Cardiac muscle cell (in vitro differentiated cells and primary cell): ENCODE measurements around the gene SLITRK5. TPM values are rescaled to one million over a fixed set of nuclear protein-coding genes. Genes with fewer than 3 reads are reported as not detected.

ENCODE experiments used
- DNase-seq, 2 donors: peaks; one replicate each; pipeline versions ENCODE4 v3.0.0 to v3.0.0-alpha.2; 2010 to 2017; ENCODE audit warnings: low read depth in 1 of 2, low spot score in 1 of 2
- H3K27ac ChIP-seq: fragments of 200-600 bp; sonication (generic); 2 replicates; pipeline ENCODE4 v1.5.1; 2016
- H3K27me3 ChIP-seq: fragments of 200-600 bp; sonication (generic); 2 replicates; pipeline ENCODE4 v1.6.0; 2016; ENCODE audit warnings: control low read depth
- H3K36me3 ChIP-seq: fragments of 200-600 bp; sonication (generic); 2 replicates; pipeline ENCODE4 v1.5.1; 2016; ENCODE audit warnings: control low read depth
- H3K4me1 ChIP-seq: fragments of 200-600 bp; sonication (generic); 2 replicates; pipeline ENCODE4 v1.8.1; 2017; ENCODE audit warnings: low read depth, mild to moderate bottlenecking, mixed run types
- H3K4me3 ChIP-seq: fragments of 200-600 bp; sonication (generic); 2 replicates; pipeline ENCODE4 v1.5.1; 2016; ENCODE audit warnings: mild to moderate bottlenecking
- H3K9me3 ChIP-seq: fragments of 200-600 bp; sonication (generic); 2 replicates; pipeline ENCODE4 v1.5.1; 2017; ENCODE audit warnings: low read depth, mild to moderate bottlenecking, control low read depth
- polyA plus RNA-seq: library from polyadenylated mRNA; unstranded; fragments of >200 nt; fragmentation: Nextera tagmentation; extraction: Ambion mirVana; gene quantifications from 2 replicates; pipeline ENCODE4 v1.2.1, GENCODE V29; 2016
- total RNA-seq: library from RNA; depleted of rRNA; stranded (reverse); fragments of >200 nt; gene quantifications from 2 replicates; pipeline ENCODE4 v1.2.3, GENCODE V29; 2016
- TF ChIP-seq, protein P1 (sequence below): IDR thresholded peaks from 2 replicates; pipeline ENCODE4 v1.5.1; 2012; ENCODE audit warnings: low read depth, mild to moderate bottlenecking, low read length

SLITRK5 gene
- total and polyA plus RNA-seq, 2 experiments from 2014 or later, result 0.06 to 0.10 TPM

DNA sequence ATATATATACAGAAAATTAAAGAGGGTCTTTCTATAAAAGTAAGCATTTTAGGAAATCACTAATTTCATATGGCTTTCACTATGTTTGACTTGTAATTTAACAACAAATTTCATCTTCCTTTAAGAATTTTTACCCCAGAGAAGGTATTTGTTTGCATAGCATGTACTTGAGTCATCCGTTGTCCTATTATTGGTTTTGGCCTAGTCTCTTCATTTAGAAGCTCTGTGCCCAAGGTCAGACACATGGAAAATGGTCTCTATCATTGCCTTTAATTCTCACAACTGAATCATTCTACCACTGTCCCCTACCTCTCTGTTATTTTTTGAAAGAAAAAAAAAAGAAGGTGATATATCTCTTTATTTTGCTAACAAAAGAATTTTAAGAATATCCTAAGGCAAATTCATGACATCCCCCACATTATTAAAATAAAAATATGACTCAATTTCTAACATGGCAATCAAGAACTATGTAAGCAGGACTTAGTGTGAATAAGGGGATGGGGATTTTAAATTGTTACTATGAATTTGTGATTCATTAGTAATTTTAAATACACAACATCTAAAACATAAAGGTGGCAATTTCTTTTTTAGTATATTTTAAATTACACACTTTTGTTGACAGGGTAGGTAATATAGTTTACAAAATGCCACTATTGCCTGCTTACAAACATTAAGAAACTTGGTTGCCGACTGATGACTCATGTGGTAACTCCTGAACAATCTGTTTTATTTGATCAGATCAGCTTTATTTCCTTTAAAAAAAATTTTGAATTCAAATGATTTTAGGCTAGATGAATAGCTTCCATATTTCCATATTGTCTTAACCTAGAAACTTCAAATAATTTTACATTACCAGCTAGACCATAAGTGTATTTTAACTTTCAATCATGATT is 13.9 kb downstream of the SLITRK5 start:
- no peaks in the 10 kb centered on the region for H3K4me1 ChIP-seq
- H3K27me3 ChIP-seq, result peaks cover 7% of the 10 kb centered on the region

DNA sequence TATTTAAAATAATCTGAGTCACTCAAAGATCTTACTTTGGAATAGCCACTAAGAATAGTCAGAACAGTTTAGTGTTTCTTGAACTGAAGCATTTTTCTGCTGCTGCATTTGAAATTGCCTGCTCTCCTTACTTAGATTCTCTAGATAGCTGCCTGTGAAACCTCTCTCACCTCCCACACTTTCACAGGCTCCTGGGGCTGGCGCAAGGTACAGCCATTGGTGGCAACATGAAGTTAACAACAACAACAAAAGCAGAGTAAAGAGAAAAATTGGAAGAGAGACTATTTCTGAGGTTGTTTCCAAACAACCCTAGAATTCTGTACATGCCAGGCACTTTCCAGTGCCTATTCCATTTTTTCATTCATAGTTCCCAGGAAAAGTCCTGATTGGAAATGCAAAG is 25.3 kb downstream of the SLITRK5 start:
- no peak for DNase-seq
- Histone ChIP-seq H3K4me1 (no peaks in the 10 kb centered on the region), H3K27me3 (no peaks in the 10 kb centered on the region), H3K9me3 (no peaks in the 10 kb centered on the region), H3K36me3 (no peaks in the 10 kb centered on the region), H3K4me3 (no peak overlapping the region), H3K27ac (no peak overlapping the region)
- TF ChIP-seq, protein P1, sequence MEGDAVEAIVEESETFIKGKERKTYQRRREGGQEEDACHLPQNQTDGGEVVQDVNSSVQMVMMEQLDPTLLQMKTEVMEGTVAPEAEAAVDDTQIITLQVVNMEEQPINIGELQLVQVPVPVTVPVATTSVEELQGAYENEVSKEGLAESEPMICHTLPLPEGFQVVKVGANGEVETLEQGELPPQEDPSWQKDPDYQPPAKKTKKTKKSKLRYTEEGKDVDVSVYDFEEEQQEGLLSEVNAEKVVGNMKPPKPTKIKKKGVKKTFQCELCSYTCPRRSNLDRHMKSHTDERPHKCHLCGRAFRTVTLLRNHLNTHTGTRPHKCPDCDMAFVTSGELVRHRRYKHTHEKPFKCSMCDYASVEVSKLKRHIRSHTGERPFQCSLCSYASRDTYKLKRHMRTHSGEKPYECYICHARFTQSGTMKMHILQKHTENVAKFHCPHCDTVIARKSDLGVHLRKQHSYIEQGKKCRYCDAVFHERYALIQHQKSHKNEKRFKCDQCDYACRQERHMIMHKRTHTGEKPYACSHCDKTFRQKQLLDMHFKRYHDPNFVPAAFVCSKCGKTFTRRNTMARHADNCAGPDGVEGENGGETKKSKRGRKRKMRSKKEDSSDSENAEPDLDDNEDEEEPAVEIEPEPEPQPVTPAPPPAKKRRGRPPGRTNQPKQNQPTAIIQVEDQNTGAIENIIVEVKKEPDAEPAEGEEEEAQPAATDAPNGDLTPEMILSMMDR, result no peak

More for the DNA sequence above, 13.9 kb downstream of the SLITRK5 start:
- Histone ChIP-seq H3K9me3 (no peaks in the 10 kb centered on the region), H3K4me3 (no peak overlapping the region), H3K27ac (no peak overlapping the region), H3K36me3 (no peaks in the 10 kb centered on the region)
- no peak for DNase-seq
- TF ChIP-seq, protein P1, result no peak

DNA sequence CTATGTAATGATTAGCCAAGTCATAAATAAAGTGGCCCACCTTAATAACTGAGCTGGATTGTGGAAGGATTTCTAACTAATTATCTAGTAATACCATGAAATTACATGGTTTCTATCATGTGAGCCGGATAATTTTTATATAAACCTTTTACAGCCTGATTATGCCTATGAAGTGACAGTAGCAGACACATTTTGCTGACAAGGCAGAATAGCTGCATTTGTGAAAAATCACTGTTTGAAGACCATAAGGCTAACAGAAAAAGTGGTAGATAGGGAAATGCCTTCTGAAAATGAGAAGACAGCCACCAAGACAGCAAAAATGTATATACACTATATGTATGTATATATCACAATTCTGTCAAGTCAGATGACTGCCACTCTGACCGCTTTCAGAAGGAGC is 27.1 kb downstream of the SLITRK5 start:
- H3K4me1 ChIP-seq, result no peaks in the 10 kb centered on the region

DNA sequence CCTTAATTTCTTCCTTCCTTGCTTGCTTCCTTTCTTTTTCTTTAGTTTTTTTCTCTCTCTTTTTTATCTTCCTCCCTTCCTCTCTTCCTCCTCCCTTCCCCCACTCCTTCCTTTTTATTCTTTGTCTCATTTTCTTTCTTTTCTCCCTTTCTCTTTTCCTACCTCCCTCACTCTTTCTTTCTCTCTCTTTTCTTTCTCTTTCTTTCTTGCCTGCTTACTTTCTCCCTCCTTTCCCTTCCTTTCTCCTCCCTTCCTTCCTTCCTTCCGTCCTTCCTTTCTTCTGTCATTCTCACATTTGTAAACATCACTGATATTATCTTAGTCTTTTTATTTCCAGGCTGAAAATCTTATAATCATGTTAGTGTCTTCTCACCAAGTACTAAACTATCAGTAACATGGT is 38.8 kb downstream of the SLITRK5 start:
- Histone ChIP-seq H3K9me3 (no peaks in the 10 kb centered on the region), H3K27me3 (peaks cover 5% of the 10 kb centered on the region), H3K4me1 (no peaks in the 10 kb centered on the region), H3K27ac (no peak overlapping the region), H3K4me3 (no peak overlapping the region), H3K36me3 (no peaks in the 10 kb centered on the region)
- DNase-seq, result no peak
- TF ChIP-seq, protein P1, result no peak

More for the DNA sequence above, 27.1 kb downstream of the SLITRK5 start:
- H3K4me3 ChIP-seq, result no peak overlapping the region
- no peaks in the 10 kb centered on the region for H3K9me3 ChIP-seq
- no peaks in the 10 kb centered on the region for H3K36me3 ChIP-seq
- TF ChIP-seq, protein P1, result no peak
- no peaks in the 10 kb centered on the region for H3K27me3 ChIP-seq
- no peak overlapping the region for H3K27ac ChIP-seq
- no peak for DNase-seq

DNA sequence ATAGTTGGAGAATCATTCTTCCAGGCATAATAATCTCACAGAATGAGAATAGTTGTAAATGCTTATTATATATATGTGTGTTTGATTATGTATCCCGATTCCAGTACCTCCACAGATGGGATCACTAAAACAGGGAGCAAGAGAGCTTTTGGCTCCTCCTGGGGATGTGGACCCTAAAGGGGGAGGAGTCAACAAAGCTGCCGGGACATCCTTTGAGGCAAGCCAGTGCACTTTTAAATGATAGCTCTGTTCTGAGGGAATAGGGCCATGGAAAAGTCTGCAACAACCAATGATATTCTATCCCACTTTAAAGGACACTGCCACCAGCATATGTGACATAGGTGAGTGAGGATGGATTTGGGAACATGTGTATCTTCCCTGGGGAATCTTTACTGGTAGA is 40.8 kb downstream of the SLITRK5 start:
- no peaks in the 10 kb centered on the region for H3K36me3 ChIP-seq
- no peak overlapping the region for H3K27ac ChIP-seq
- TF ChIP-seq, protein P1, result no peak
- no peaks in the 10 kb centered on the region for H3K9me3 ChIP-seq
- H3K4me3 ChIP-seq, result no peak overlapping the region
- no peak for DNase-seq
- peaks cover 5% of the 10 kb centered on the region for H3K27me3 ChIP-seq
- no peaks in the 10 kb centered on the region for H3K4me1 ChIP-seq
